HG03066 (cell line): ENCODE measurements around the gene TXNDC11.

Source experiments
- ATAC-seq: cut with Tn5 transposase; IDR thresholded peaks from one replicate; pipeline ENCODE4 v1.9.1; 2021; ENCODE audit warnings: low read depth; ENCODE audit not compliant: unreplicated experiment

The TXNDC11 gene

DNA sequence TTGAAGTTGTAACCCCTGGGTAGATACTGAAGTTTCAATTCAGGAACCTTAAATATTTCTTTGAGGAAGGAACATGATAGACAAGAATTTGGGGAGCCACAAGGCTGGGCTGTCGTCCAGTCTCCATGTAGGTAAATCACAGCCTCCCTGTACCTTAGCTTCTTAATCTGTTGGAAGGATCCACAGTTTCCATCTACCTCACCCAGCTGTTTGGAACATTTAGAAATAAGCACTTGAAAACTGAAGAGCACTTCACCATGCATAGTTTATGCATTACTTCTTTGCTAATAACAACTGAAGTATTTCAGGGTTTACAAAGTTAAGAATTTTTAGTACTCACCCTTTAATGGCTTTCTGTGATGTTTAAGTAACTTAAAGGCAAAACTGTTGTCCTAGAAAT, 17.2 kb downstream of the TXNDC11 start:
- ATAC-seq, result no peak

DNA sequence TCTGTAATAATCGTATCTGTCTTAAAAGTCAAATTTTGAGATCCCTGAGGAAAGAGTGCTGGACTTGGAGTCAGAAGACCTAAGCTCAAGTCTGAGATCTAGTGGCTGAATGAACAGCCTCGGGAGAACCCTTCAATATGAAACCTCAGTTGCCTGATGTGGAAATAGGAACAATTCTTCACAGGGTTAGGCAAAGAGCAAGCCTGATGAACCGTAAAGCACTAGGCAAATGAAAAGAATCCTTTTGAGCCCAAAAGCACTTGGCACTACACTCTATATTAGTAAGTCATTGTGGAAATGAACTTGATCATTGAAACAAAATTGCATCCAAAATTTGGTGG, 20.2 kb downstream of the TXNDC11 start:
- ATAC-seq, result no peak

DNA sequence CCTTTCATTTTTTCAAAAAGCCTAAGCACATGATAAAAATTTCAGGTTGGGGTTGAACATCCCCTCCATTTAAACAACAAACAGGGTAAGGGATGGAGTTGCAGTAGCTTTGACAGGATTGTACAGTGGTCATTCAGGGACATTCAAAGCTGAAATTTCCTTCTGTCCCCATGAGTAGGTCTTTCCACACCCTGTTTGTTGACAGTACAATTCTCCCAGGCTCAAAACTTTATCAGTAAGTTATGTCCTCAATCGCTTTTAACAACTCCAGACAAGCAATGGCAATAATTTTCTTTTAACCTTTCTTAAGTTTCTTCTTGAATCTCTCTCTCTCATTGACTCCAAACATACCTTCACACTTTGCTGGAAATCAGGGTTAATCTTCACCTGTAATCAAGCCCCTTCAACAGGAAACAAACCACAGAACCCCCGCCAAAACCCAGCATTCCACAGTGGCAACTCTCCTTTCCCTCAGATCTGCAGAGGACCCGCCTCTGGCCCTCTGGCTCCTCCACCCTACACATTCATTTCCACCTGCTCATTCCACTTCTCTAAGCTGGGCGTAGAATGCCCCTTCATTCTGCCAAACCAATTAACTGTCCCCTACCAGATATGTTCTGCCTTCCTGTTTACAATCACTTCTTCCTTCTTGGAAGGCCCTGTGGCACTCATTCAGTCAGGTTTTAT, 20.7 kb downstream of the TXNDC11 start:
- no peak for ATAC-seq

DNA sequence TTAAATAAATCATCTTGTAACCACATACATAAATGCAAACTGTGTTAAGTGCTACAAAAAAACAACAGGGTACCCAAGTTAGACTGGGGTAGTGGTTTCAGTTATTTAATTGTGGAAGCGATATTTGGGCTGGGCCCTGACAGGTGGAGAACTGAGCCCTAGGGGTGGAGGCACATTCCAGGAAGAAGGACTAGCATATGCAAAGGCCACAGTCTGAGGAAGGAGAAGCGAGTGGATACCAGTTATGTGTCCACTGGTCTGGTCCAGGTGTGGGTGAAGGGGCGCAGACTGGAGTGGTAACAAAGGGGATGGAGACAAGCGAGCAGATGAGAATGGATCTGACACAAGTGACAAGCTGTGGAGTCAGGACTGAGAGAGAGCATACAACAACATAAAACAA, 22.9 kb downstream of the TXNDC11 start:
- ATAC-seq, result no peak

DNA sequence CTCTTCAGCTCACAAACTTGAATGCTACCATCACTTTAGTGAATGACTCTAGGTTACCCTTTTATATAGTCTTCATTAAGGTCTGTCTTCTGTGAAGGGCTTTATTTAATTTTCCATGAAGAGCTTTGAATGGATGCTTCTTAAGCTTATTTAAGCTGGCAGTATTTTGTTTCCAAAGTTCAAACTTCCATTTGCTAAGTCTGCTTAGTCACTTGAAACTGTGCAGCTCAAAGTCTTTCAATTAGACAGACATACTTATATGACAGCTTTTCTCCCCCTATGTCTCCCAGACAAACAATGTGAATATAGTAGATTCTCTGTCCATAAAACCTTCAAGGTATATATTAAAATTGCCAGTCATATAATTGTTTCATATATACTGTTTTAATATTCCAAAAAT, 23.5 kb downstream of the TXNDC11 start:
- ATAC-seq, result no peak

DNA sequence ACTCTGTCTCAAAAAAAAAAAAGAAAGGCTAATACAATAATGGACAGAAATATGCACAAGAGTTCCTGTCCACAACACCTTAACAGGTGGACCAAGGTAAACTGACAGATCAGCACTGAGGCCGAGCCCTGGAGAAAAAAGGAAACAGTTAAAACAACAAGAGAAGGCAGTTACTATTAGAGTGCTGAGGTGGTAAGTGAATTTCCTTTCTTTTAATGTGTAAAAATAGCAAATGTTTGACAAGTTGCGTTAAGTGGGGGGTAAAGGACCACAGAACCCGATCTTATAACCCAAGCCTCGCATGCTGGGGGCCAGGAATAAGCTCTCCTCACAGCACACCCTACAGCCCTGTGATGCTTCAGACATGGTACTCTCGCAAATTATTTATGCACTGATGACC, 24.8 kb downstream of the TXNDC11 start:
- no peak for ATAC-seq

DNA sequence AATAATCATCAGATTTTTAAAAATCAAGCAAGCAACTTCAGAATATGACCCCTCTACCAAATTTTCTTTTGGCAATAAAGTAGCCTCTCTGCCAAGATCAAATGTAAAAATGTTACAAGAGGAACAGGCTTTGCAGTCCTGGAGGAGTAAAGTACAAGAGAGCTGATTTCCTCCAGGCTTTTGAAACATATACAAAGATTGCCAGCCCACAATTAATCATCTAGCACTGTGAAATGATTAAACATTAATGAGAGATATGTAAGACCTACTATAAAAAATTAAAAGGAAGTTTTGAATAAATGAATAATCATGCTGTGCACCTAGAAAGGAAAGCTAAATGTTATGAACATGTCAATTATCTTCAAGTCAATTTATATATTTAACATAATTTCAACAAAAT, 26.3 kb downstream of the TXNDC11 start:
- no peak for ATAC-seq

DNA sequence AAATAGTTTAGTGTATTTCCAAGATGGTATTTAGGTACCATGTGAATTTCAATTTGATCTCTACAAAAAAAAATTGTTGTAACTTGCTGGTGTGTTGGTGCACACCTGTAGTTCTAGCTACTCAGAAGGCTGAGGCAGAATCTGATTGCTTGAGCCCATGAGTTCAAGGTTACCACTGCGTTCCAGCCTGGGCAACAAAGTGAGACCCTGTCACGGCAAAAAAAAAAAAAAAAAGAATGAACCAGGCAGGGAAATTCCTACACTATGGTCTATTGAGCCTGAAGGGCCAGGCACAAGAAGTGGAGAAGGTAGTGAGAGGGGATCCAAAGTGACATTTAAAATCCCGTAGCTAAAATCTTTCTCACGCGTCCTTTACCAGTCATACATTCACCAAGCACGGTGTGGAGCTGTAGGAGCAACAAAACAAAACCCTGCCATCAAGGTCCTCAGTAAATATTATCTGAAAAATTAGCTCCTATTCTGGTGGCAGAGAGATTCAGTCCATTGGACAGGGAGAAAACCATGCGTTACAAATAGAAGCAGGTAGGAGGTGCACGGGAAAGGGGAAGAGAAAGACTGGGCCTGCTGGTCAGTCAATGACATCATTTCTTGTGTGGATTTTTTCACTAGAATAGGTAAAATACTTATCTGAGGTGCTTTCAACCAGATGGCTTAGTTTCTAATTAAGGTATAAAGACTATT, 27.3 kb downstream of the TXNDC11 start:
- ATAC-seq, result no peak

DNA sequence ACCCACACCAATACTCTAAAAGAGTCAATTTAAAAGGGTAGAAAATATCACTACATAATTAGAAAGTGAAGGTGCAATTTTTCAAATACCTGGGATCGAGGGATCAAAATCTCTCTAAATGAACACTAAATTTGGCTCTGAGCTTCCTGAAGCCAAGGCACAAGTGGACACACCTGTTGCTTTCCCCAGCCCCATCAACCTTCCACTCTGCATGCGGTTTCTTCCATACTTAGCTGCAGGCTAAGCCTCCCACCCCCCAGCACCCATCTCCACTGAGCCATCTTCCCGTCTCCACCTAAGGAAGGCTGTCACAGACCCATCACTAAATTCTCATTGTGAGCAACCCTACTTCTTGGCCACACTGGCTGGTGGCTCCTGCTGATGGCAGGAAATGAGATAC, 30.5 kb downstream of the TXNDC11 start:
- ATAC-seq, result no peak

DNA sequence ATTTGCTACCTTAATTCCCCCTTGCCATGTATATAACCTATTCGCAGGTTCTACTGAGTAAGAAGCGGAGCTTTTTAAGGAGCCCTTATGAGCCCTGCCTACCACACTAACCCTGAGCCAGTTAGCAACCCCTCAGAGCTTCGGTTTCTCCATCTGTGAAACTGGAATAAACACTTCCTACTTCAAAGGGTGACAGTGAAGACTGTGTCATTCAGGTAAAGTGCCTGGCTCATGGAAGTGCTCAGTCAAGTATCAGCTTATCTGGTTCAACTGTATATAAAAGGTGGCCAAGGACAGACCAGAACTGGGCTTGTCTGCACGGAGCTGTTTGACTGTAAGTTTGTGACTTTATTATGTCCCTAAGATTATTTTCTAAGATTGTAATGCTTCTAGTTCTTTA, 31.0 kb downstream of the TXNDC11 start:
- ATAC-seq, result no peak

DNA sequence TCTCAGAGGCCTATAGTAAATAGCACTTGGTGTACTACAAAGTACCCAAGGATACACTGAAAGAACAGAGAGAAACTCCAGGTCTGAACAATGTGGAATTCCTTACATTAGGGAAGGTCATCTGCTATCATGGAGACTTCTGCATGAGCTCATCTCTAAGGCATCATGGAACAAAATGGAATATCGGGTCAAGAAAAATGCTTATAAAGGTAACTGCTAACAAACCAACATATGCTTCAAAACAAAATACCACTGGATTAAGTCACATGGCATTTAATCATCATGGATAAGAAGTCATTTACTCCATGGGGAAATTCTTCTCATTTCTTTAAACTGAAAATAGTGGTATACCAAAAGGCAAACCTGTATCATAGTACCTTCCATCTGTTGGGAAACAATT, 34.2 kb downstream of the TXNDC11 start:
- ATAC-seq, result no peak

DNA sequence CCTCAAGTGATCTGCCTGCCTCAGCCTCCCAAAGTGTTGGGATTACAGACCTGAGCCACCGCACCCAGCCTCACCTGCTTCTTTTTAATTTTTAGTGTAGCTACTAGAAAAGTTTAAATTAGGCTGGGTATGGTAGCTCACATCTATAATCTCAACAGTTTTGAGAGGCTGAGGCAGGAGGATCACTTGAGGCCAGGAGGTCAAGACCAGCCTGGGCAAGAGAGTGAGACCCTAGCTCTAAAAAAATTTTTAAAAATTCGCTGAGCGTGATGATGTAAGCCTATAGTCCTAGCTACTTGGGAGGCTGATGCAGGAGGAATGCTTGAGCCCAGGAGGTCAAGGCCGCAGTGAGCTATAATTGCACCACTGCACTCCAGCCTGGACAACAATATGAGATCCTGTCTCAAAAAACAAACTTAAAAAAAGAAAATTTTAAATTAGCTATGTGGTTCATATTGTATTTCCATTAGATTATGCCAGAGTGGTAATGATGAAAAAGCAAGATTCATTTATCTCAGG, 34.9 kb downstream of the TXNDC11 start:
- no peak for ATAC-seq

DNA sequence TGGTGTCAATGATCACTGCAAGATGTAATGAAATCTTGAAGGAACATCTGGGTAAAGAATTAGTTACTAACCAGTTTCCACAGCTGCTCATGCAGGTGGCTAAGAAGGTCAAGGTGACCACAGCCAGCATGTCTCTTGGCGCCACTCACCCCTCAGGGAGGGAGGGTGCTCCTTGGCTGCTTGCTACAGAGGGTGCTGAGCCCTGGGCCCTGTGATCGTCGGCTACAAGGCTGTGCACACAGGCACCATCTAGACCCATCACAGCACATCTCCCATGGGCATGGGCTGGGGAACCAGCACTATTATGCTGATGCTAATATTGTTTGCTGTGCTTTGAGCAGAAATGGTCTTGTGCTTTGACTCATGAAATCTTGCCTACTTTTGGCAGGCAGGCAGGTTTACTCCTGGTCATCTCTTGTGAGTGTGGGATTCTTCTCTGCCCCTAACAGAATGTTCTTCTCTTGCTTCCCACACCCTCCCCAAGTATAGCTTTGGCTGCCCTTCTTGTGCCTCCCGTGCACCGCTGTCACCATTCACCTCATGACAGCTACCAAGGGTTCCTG, 36.4 kb downstream of the TXNDC11 start:
- no peak for ATAC-seq

DNA sequence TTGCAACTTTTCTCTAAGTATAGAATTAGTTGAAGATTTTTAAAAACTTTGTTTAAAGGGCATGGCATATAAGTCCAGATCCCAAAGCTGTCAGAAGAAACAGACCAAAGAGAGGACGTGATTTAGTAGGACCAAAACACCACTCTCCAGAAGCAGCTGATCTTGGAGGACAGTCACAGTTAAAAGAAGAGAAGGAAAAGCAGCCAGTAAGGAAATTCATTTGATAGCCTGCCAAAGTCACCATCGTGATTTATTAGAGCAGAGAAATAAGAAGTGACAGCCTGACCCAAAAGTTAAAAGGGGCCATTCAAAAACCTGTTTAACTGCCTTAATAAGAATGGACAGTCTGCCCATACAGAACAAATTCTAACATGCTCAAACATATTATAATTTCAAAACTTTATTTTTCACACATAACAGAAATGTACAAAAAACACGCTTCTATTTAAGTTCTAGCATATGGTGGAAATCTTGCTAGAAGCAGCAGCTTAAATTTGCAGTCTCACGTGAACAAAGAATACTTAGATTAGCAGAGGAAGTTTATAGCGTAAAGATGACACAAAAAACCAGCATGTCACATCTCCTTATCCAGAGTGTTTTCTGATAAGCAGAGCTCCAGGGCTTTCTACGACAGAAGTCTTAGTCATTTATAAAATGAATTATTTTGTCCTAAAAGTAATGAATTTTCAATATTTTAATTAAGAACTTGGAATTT, 37.2 kb downstream of the TXNDC11 start:
- ATAC-seq, result no peak

DNA sequence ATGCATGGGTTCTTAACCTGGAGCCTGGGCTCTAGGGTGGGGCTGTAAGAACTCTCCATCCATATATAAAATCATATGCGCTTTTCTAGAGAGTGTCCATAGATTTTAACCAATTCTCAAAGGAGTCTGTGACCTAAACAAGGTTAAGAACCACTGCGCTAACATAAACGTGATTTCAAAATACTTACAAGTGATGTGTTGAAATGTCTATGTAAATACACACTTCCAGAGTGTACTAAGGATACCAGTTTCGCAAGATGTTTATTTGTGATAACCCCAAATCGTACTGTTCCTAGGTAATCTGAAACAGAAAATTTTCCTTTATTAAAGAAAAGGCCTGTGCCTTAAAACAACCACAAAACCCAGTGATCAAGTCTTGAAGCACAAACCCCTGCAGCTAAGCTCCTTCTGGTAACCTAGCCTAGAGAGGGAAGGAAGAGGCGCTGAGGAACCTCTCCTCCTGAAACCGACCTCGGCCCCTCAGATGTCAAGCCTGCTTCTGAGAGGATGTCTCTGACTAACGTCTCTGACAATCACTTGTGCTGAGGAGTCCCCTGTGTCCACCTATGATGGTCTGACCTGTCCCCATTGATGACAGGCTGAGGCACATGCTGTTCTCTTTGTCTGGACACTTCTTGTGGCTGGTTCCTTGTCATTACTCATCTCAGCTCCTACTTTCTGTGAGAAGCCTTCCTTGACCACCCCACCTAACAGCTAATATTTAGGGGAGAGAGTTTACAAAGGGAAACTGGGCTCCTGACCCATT, 42.2 kb downstream of the TXNDC11 start:
- ATAC-seq, result no peak

DNA sequence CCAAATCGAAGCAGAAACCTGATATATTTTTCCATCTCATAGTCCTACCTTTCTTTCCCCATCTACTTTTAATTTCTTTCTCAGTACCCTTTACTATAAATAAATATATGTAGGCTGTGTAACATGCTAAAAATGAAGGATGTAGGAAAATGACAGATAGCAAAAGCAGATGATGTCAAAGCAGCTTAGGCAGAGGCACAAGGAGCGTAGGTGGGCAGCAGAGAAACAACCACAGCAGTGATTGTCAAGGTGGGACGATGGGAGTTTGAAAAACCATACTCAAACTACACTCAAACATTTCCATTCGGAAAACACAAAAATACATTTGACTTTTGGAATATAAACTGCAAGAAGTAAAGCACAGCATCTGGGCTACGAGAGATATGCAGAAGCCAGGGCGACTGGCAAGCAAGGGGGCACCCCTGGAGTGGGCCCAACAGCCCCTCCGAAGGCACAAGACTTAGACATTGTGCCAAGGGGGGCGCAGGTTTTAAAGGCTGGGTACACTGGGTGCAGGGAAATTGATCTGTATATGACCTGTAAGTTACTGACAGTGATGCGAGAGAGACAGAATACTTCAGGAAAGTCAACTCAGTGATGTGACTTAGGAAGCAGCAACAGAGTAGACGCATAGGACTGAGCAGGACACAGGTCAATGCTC, 43.3 kb downstream of the TXNDC11 start:
- ATAC-seq, result no peak

DNA sequence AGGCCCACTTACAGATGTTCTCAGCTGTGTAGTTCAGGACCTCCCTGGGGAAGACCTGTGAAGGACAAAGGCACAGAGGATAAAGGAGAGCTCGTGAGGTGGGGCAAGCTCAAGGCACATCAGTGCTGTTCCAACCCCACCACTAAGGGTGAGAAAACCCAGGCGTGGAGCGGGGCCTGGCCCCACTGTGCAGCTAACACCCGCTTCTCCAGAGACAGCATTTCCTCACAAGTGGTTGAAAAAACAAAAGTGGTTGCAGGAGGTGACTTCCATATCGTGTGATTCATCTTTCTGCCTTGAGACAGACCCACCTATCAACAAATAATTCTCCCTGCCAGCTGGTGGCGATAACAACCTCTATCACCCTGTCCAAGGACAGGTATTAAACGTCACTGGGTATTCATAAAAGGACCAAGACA, 44.4 kb downstream of the TXNDC11 start:
- ATAC-seq, result no peak

DNA sequence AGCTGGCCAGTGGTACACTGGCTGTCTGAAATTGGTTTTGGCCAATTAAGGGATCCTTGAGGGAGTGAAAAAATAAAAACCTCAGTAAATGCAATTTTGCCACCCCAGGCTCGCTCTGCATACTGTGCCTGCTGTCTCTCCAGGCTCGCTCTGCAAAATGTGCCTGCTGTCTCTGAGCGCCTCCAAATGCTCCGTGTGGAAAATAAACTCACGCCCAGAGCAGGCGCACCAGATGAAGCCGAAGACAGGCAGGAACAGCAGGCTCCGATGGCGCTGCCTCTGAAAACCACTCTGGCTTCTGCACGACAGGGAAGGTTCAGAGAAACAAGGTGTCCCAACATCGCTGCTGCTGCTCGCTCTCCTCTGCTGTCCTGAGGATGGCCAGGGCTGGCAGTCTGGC, 45.3 kb downstream of the TXNDC11 start:
- no peak for ATAC-seq

DNA sequence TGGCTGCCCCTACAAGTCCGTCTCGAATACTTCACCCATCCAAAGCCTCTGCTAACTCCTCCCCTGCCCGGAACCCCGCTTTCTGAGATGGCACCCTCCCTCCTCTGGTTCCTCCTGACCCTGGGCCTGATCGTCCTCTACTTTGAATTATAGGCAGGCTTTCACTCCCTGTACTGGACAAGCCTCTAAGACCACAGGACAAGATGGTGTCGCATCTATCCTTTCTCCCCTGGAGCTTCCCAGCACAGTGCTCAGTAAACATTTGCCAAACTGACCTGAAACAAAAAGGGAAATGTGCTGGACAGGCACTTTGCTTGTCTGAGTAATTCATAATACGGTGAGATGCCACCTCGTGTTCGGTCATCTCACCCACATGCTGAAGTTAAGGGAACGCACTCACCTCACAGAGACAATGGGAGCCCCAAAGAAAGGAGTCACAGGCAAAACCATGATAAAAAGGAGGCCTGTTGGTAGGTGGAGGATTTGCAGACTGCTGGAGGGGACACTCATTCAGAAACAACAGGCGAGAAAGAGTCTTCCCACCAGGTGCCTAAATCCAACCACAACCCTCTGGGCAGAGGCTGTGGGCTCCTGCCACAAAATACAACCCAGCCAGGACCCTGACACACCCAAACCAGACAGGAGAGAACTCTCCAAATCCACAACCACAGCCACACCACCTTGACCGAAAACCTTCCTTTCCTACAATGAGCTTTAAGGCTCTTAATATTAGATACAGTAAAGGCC, 46.2 kb downstream of the TXNDC11 start:
- no peak for ATAC-seq
